ENCODE data around the gene ACVR2A. TPM values are rescaled to one million over a fixed set of nuclear protein-coding genes. Genes with fewer than 3 reads are reported as not detected.
A peak's percentile ranks its signal among the peaks of the same experiment; 100 is the strongest.

The ACVR2A gene
- total and polyA plus RNA-seq, 9 of the 15 experiments (the other 6 are each of a cell fraction or from before 2014, with no cell fraction given), result 1.2 to 3.9 (median 2.4) TPM

DNA sequence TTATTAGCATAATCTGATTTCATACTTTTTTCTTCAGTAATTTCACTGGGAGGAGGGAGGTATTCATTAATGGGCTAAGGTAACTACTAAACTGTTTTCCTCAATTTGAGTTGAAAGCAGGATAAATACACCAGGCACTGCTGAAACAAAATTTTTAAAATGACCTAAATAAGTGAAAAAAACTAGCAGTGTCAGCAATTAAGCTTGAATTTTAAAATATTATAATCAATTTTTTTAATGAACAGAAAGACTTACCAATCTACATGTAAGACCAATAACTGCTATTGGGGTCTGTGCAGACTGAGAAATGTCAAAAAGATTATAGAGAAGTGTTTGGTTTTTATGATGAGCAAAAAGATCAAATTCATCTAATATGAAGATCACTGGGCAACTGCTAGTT lies 107.3 kb downstream of the ACVR2A start:
- Histone ChIP-seq H3K36me3 (ENCODE audit: control insufficient read depth, insufficient read depth, low read length) (peaks cover 24% of the 10 kb centered on the region), H4K20me1 (replicated peaks; ENCODE audit: control insufficient read depth, insufficient read depth, low read length) (no peaks in the 10 kb centered on the region), H2AFZ (ENCODE audit: low read depth, low read length) (no peak overlapping the region), H3K9me1 (ENCODE audit: control insufficient read depth, insufficient read depth, low read length) (no peaks in the 10 kb centered on the region), H3K4me3 (no peak overlapping the region), H3K27me3 (ENCODE audit: control insufficient read depth in 2 of 2, insufficient read depth in 2 of 2, low read length in 2 of 2) (no peaks in the 10 kb centered on the region), H3K4me2 (ENCODE audit: insufficient read depth, low read length) (no peak overlapping the region), H3K9me3 (replicated peaks; ENCODE audit: control insufficient read depth, insufficient read depth, low read depth, low read length) (no peaks in the 10 kb centered on the region), H3K79me2 (ENCODE audit: control insufficient read depth, insufficient read depth, low read length) (no peaks in the 10 kb centered on the region), H3K4me1 (replicated peaks in 1 of 2; ENCODE audit: control insufficient read depth in 2 of 2, insufficient read depth in 2 of 2, low read length in 2 of 2) (no peaks in the 10 kb centered on the region), H3K9ac (ENCODE audit: insufficient read depth in 1 of 2, low read depth in 2 of 2, low read length in 2 of 2) (no peak overlapping the region), H3K27ac (ENCODE audit: extremely low read depth, low read depth, low read length) (no peak overlapping the region)
- DNase-seq (ENCODE audit: extremely low read depth in 1 of 4, low spot score in 3 of 4) (no peak), FAIRE-seq (no peak), ATAC-seq (no peak)
- ChIA-PET CTCF (ENCODE audit: low intra/inter-chr PET ratio) (no interaction called here), POLR2A (no interaction called here)
- TF ChIP-seq MAFF (IDR thresholded peaks at IDR 0.05; ENCODE audit: low read length) (peak; percentile 73), ELF2 (CRISPR knock-in tag; IDR thresholded peaks at IDR 0.05) (no peak), ZFP36 (IDR thresholded peaks at IDR 0.05; ENCODE audit: low read depth, low read length, partially characterized antibody) (no peak), C11orf30 (IDR thresholded peaks at IDR 0.05; ENCODE audit: low read depth) (peak; percentile 55; the same call in 1 of the 2 replicates), MAFK (IDR thresholded peaks at IDR 0.05; ENCODE audit: low read length) (peak; percentile 66; the same call in 1 of the 2 replicates), ZNF140 (CRISPR knock-in tag; IDR thresholded peaks at IDR 0.05) (no peak), ZNF316 (IDR thresholded peaks at IDR 0.05) (peak; percentile 85), MAFG (tag; conservative IDR thresholded peaks at IDR 0.05) (peak; percentile 68)
- TF ChIP-seq, protein P1, sequence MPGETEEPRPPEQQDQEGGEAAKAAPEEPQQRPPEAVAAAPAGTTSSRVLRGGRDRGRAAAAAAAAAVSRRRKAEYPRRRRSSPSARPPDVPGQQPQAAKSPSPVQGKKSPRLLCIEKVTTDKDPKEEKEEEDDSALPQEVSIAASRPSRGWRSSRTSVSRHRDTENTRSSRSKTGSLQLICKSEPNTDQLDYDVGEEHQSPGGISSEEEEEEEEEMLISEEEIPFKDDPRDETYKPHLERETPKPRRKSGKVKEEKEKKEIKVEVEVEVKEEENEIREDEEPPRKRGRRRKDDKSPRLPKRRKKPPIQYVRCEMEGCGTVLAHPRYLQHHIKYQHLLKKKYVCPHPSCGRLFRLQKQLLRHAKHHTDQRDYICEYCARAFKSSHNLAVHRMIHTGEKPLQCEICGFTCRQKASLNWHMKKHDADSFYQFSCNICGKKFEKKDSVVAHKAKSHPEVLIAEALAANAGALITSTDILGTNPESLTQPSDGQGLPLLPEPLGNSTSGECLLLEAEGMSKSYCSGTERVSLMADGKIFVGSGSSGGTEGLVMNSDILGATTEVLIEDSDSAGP (CRISPR knock-in tag; IDR thresholded peaks at IDR 0.05), result no peak
- in situ Hi-C loops (cut with MboI), result no loop called here
- BruUV-seq (replicated peaks), result no TSS peak
- intact Hi-C loops (cut with micrococcal nuclease), result no loop called here
